Parathyroid adenoma (tissue), 2 donors: ENCODE results near the gene TMEM106A.
"Not testable (repeated sequence)": the region's sequence is repeated elsewhere in the genome, so short reads cannot be mapped to it uniquely, and the experiment has no call there.

Source experiments
- H2AFZ ChIP-seq: fragments of 300-600 bp; sonication (generic); one replicate; pipeline ENCODE4 v1.7.0; 2017; ENCODE audit warnings: antibody characterized with exemption, mild to moderate bottlenecking
- H3K27ac ChIP-seq: fragments of 300-600 bp; sonication (generic); one replicate; pipeline ENCODE4 v1.7.0; 2017
- H3K27me3 ChIP-seq: fragments of 300-600 bp; sonication (generic); one replicate; pipeline ENCODE4 v1.7.0; 2017; ENCODE audit warnings: low read length; ENCODE audit not compliant: control insufficient read depth, insufficient read depth
- H3K36me3 ChIP-seq: fragments of 300-600 bp; sonication (generic); one replicate; pipeline ENCODE4 v1.7.0; 2017; ENCODE audit warnings: low read length; ENCODE audit not compliant: control insufficient read depth, insufficient read depth
- H3K4me1 ChIP-seq: fragments of 300-600 bp; sonication (generic); one replicate; pipeline ENCODE4 v1.7.0; 2017; ENCODE audit warnings: control low read depth
- H3K4me2 ChIP-seq: fragments of 300-600 bp; sonication (generic); one replicate; pipeline ENCODE4 v1.7.0; 2017; ENCODE audit warnings: low read length
- H3K4me3 ChIP-seq: fragments of 300-600 bp; sonication (generic); one replicate; pipeline ENCODE4 v1.7.0; 2017; ENCODE audit warnings: low read depth, low read length
- H3K79me2 ChIP-seq: fragments of 300-600 bp; sonication (generic); one replicate; pipeline ENCODE4 v1.7.0; 2017; ENCODE audit warnings: control low read depth
- H3K9ac ChIP-seq: fragments of 300-600 bp; sonication (generic); one replicate; pipeline ENCODE4 v1.7.0; 2017; ENCODE audit warnings: mild to moderate bottlenecking
- H3K9me3 ChIP-seq: fragments of 300-600 bp; sonication (generic); one replicate; pipeline ENCODE4 v1.7.0; 2017; ENCODE audit warnings: low read length; ENCODE audit not compliant: control insufficient read depth
- TF ChIP-seq, protein P1 (sequence below): fragments of 300-600 bp; sonication (generic); IDR thresholded peaks from one replicate; pipeline ENCODE4 v1.7.0; 2017; ENCODE audit warnings: antibody characterized with exemption, mild to moderate bottlenecking
- donor health status: primary hyperparathyroidism.

The TMEM106A gene

GRCh38 chr17:43183921-43184320 lies 27.8 kb upstream of the TMEM106A start:
- Histone ChIP-seq H3K4me1 (no peaks in the 10 kb centered on the region), H3K79me2 (peaks cover 24% of the 10 kb centered on the region), H3K9me3 (no peaks in the 10 kb centered on the region), H3K27me3 (no peaks in the 10 kb centered on the region), H3K9ac (no peak overlapping the region), H3K4me3 (no peak overlapping the region), H3K4me2 (no peak overlapping the region), H3K36me3 (no peaks in the 10 kb centered on the region), H3K27ac (no peak overlapping the region), H2AFZ (no peak overlapping the region)
- TF ChIP-seq, protein P1, sequence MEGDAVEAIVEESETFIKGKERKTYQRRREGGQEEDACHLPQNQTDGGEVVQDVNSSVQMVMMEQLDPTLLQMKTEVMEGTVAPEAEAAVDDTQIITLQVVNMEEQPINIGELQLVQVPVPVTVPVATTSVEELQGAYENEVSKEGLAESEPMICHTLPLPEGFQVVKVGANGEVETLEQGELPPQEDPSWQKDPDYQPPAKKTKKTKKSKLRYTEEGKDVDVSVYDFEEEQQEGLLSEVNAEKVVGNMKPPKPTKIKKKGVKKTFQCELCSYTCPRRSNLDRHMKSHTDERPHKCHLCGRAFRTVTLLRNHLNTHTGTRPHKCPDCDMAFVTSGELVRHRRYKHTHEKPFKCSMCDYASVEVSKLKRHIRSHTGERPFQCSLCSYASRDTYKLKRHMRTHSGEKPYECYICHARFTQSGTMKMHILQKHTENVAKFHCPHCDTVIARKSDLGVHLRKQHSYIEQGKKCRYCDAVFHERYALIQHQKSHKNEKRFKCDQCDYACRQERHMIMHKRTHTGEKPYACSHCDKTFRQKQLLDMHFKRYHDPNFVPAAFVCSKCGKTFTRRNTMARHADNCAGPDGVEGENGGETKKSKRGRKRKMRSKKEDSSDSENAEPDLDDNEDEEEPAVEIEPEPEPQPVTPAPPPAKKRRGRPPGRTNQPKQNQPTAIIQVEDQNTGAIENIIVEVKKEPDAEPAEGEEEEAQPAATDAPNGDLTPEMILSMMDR, result no peak

GRCh38 chr17:43186656-43187055 lies 25.0 kb upstream of the TMEM106A start:
- not testable (repeated sequence) for H3K4me3 ChIP-seq, H3K27ac ChIP-seq, H3K79me2 ChIP-seq, H3K27me3 ChIP-seq, H3K4me1 ChIP-seq, H3K4me2 ChIP-seq, H2AFZ ChIP-seq, H3K36me3 ChIP-seq, H3K9me3 ChIP-seq, H3K9ac ChIP-seq

- H3K36me3 ChIP-seq, result no peaks in the 10 kb centered on the region
- no peak overlapping the region for H3K4me3 ChIP-seq
- H3K9me3 ChIP-seq, result no peaks in the 10 kb centered on the region
- H3K4me2 ChIP-seq, result no peak overlapping the region
- H3K79me2 ChIP-seq, result peaks cover 6% of the 10 kb centered on the region
- TF ChIP-seq, protein P1, result no peak
- no peak overlapping the region for H3K27ac ChIP-seq
- H3K9ac ChIP-seq, result no peak overlapping the region
- H2AFZ ChIP-seq, result no peak overlapping the region
- H3K4me1 ChIP-seq, result no peaks in the 10 kb centered on the region
- no peaks in the 10 kb centered on the region for H3K27me3 ChIP-seq
These were observed 18.4 kb upstream of the TMEM106A start for GRCh38 chr17:43193251-43193650.

GRCh38 chr17:43199633-43200032 lies 12.0 kb upstream of the TMEM106A start:
- TF ChIP-seq, protein P1, result no peak
- H3K4me3 ChIP-seq, result no peak overlapping the region
- H3K4me2 ChIP-seq, result no peak overlapping the region
- H3K27ac ChIP-seq, result no peak overlapping the region
- H3K79me2 ChIP-seq, result peaks cover 3% of the 10 kb centered on the region
- H2AFZ ChIP-seq, result no peak overlapping the region
- H3K4me1 ChIP-seq, result no peaks in the 10 kb centered on the region
- no peaks in the 10 kb centered on the region for H3K27me3 ChIP-seq
- no peak overlapping the region for H3K9ac ChIP-seq
- H3K36me3 ChIP-seq, result no peaks in the 10 kb centered on the region
- no peaks in the 10 kb centered on the region for H3K9me3 ChIP-seq

GRCh38 chr17:43200127-43200526 lies 11.5 kb upstream of the TMEM106A start:
- TF ChIP-seq, protein P1, result no peak
- H2AFZ ChIP-seq, result no peak overlapping the region
- peaks cover 3% of the 10 kb centered on the region for H3K79me2 ChIP-seq
- H3K4me1 ChIP-seq, result no peaks in the 10 kb centered on the region
- no peak overlapping the region for H3K4me2 ChIP-seq
- no peaks in the 10 kb centered on the region for H3K27me3 ChIP-seq
- H3K36me3 ChIP-seq, result no peaks in the 10 kb centered on the region
- H3K9me3 ChIP-seq, result no peaks in the 10 kb centered on the region
- no peak overlapping the region for H3K9ac ChIP-seq
- H3K4me3 ChIP-seq, result no peak overlapping the region
- no peak overlapping the region for H3K27ac ChIP-seq

GRCh38 chr17:43203013-43203412 lies 8.7 kb upstream of the TMEM106A start:
- H3K27ac ChIP-seq, H3K9ac ChIP-seq, H2AFZ ChIP-seq, H3K27me3 ChIP-seq, H3K36me3 ChIP-seq, H3K4me3 ChIP-seq, H3K4me1 ChIP-seq, H3K79me2 ChIP-seq, H3K4me2 ChIP-seq, H3K9me3 ChIP-seq: not testable (repeated sequence)
